ENCODE results near the gene KCP.

GRCh38 chr7:128836729-128837348, 73.7 kb downstream of the KCP start:
- TF ChIP-seq CTCF (IDR thresholded peaks at IDR 0.05; ENCODE audit: low read length) (no peak), EZH2 (optimal IDR thresholded peaks at IDR 0.05; ENCODE audit: low read depth, low read length) (no peak), EZH2phosphoT487 (IDR thresholded peaks at IDR 0.05; ENCODE audit: low read length) (no peak)

Data from MM.1S (cell line).